GM19324 (cell line): ENCODE measurements around the gene BACH1.
A peak's percentile ranks its signal among the peaks of the same experiment; 100 is the strongest.

Experiments
- ATAC-seq: cut with Tn5 transposase; IDR thresholded peaks from one replicate; pipeline ENCODE4 v1.9.1; 2021; ENCODE audit warnings: mild to moderate bottlenecking, moderate library complexity; ENCODE audit not compliant: unreplicated experiment, low FRiP score

BACH1 gene

GRCh38 chr21:29289317-29289716 lies 9.4 kb upstream of the BACH1 start:
- no peak for ATAC-seq

GRCh38 chr21:29290240-29290639 lies 8.5 kb upstream of the BACH1 start:
- ATAC-seq: no peak

GRCh38 chr21:29293495-29293894 lies 5.2 kb upstream of the BACH1 start:
- ATAC-seq: peak; percentile 74

GRCh38 chr21:29295066-29295650 lies 3.6 kb upstream of the BACH1 start:
- ATAC-seq: no peak

- ATAC-seq: no peak
Observed at GRCh38 chr21:29296446-29296845, 2.3 kb upstream of the BACH1 start.

- ATAC-seq: no peak
Observed at GRCh38 chr21:29297483-29298347, 1.0 kb upstream of the BACH1 start.

GRCh38 chr21:29299046-29299915 lies 559 bp downstream of the BACH1 start:
- peak; percentile 29 for ATAC-seq

GRCh38 chr21:29299916-29300806 lies 1.4 kb downstream of the BACH1 start:
- ATAC-seq: peak; percentile 64

GRCh38 chr21:29300807-29301138 lies 2.1 kb downstream of the BACH1 start:
- ATAC-seq: no peak

- no peak for ATAC-seq
Observed at GRCh38 chr21:29301691-29302090, 3.0 kb downstream of the BACH1 start.

GRCh38 chr21:29302359-29302875 lies 3.7 kb downstream of the BACH1 start:
- no peak for ATAC-seq

- ATAC-seq: no peak
Observed at GRCh38 chr21:29303288-29303687, 4.6 kb downstream of the BACH1 start.

GRCh38 chr21:29304597-29304996 lies 5.9 kb downstream of the BACH1 start:
- no peak for ATAC-seq

- no peak for ATAC-seq
Observed at GRCh38 chr21:29305068-29305467, 6.3 kb downstream of the BACH1 start.

GRCh38 chr21:29305561-29305960 lies 6.8 kb downstream of the BACH1 start:
- no peak for ATAC-seq

- no peak for ATAC-seq
Observed at GRCh38 chr21:29306920-29307319, 8.2 kb downstream of the BACH1 start.

- no peak for ATAC-seq
Observed at GRCh38 chr21:29307718-29308455, 9.2 kb downstream of the BACH1 start.

- no peak for ATAC-seq
Observed at GRCh38 chr21:29308456-29308783, 9.7 kb downstream of the BACH1 start.

- ATAC-seq: no peak
Observed at GRCh38 chr21:29309703-29310102, 11.0 kb downstream of the BACH1 start.
